Spleen (tissue), 7 donors: ENCODE results near the gene SLC46A2.

Experiments
- POLR2A ChIP-seq, 3 donors: fragments of 450-650 bp; IDR thresholded peaks; one replicate each; pipeline ENCODE4 v1.5.1; 2017; ENCODE audit warnings: antibody characterized with exemption in 3 of 3, mild to moderate bottlenecking in 1 of 3
- POLR2AphosphoS5 ChIP-seq, 3 donors: sonication (generic); formaldehyde crosslinking; IDR thresholded peaks; one replicate each; pipeline ENCODE4 v1.5.1; 2017; ENCODE audit warnings: antibody characterized with exemption in 3 of 3
- TF ChIP-seq, protein P1 (sequence below), 11 experiments: fragments of 200-600 bp in 7 of 11; fragments of 450-650 bp in 4 of 11; sonication (generic) in 4 of 11; IDR thresholded peaks in 8 of 11; conservative IDR thresholded peaks in 3 of 11; 1 replicate in 7 of 11; 2 replicates in 4 of 11; pipeline versions ENCODE4 v1.4.0 to v1.8.0; 2016 to 2021; ENCODE audit warnings: antibody characterized with exemption in 11 of 11, inconsistent platforms in 4 of 11, mild to moderate bottlenecking in 1 of 11
- donor health status: DM: no; HTN: no; CAD: no; lungs with moderate emphysema.
- donor health status: DM: no; HTN: no; CAD: no.
- donor health status: DM: no; HTN: no; CAD: no.

- no peak for TF ChIP-seq POLR2A (IDR thresholded peaks at IDR 0.05)
- TF ChIP-seq, protein P1, sequence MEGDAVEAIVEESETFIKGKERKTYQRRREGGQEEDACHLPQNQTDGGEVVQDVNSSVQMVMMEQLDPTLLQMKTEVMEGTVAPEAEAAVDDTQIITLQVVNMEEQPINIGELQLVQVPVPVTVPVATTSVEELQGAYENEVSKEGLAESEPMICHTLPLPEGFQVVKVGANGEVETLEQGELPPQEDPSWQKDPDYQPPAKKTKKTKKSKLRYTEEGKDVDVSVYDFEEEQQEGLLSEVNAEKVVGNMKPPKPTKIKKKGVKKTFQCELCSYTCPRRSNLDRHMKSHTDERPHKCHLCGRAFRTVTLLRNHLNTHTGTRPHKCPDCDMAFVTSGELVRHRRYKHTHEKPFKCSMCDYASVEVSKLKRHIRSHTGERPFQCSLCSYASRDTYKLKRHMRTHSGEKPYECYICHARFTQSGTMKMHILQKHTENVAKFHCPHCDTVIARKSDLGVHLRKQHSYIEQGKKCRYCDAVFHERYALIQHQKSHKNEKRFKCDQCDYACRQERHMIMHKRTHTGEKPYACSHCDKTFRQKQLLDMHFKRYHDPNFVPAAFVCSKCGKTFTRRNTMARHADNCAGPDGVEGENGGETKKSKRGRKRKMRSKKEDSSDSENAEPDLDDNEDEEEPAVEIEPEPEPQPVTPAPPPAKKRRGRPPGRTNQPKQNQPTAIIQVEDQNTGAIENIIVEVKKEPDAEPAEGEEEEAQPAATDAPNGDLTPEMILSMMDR (IDR thresholded peaks at IDR 0.05 in 8 of 11, conservative IDR thresholded peaks at IDR 0.05 in 3 of 11), result no peak
- no peak for TF ChIP-seq POLR2AphosphoS5 (IDR thresholded peaks at IDR 0.05)
These were observed 52.3 kb downstream of the SLC46A2 start for GRCh38 chr9:112838342-112838741.
